Heart left ventricle (tissue), 16 donors: Measurements from ENCODE around the gene ARL13B. TPM values are rescaled to one million over a fixed set of nuclear protein-coding genes. Genes with fewer than 3 reads are reported as not detected.

Experiments
- ATAC-seq, 4 donors: fragments of 200-7000 bp; cut with Tn5 transposase; one replicate each; pipeline ENCODE4 v1.9.1; 2020 to 2022; ENCODE audit warnings: moderate library complexity in 4 of 4, mild to moderate bottlenecking in 3 of 4, moderate number of reproducible peaks in 1 of 4
- DNase-seq, 5 donors: peaks; one replicate each; pipeline ENCODE4 v3.0.0-alpha.2; 2020
- H3K27ac ChIP-seq, 12 donors: fragments of 200-600 bp; sonication (generic) in 4 of 12; one replicate each; pipeline versions ENCODE4 v1.5.0 to v1.8.0; 2016 to 2022; ENCODE audit warnings: mild to moderate bottlenecking in 2 of 12
- H3K27me3 ChIP-seq, 9 donors: fragments of 200-600 bp; sonication (generic) in 2 of 9; one replicate each; pipeline versions ENCODE4 v1.5.1 to v1.8.0; 2016 to 2022; ENCODE audit warnings: mild to moderate bottlenecking in 3 of 9
- H3K36me3 ChIP-seq, 9 donors: fragments of 200-600 bp; sonication (generic) in 2 of 9; one replicate each; pipeline versions ENCODE4 v1.5.0 to v1.8.0; 2018 to 2022; ENCODE audit warnings: mild to moderate bottlenecking in 2 of 9
- H3K4me1 ChIP-seq, 12 donors: fragments of 200-600 bp; sonication (generic) in 4 of 12; one replicate each; pipeline versions ENCODE4 v1.5.0 to v1.8.0; 2016 to 2022; ENCODE audit warnings: mild to moderate bottlenecking in 3 of 12
- H3K4me3 ChIP-seq, 12 donors: fragments of 200-600 bp; sonication (generic) in 4 of 12; one replicate each; pipeline versions ENCODE4 v1.5.0 to v1.8.0; 2017 to 2022; ENCODE audit warnings: mild to moderate bottlenecking in 9 of 12, moderate library complexity in 4 of 12
- H3K9me3 ChIP-seq, 12 donors: fragments of 200-600 bp; sonication (generic) in 4 of 12; one replicate each; pipeline versions ENCODE4 v1.5.0 to v1.8.0; 2016 to 2022; ENCODE audit warnings: mild to moderate bottlenecking in 1 of 12
- CTCF ChIP-seq, 12 donors: fragments of 200-600 bp; sonication (generic) in 4 of 12; IDR thresholded peaks; one replicate each; pipeline versions ENCODE4 v1.5.0 to v1.8.0; 2018 to 2022; ENCODE audit warnings: antibody characterized with exemption in 12 of 12, mild to moderate bottlenecking in 5 of 12
- POLR2A ChIP-seq, 2 donors: fragments of 450-650 bp; IDR thresholded peaks; one replicate each; pipeline ENCODE4 v1.6.1; 2017; ENCODE audit warnings: antibody characterized with exemption in 2 of 2, mild to moderate bottlenecking in 2 of 2, moderate library complexity in 2 of 2
- WGBS, 4 donors: extraction: QIAGEN DNeasy Blood & Tissue Kit in 2 of 4; methylation state at CpG; one replicate each; pipeline versions ENCODE4 v1.1.5 to v1.1.7; 2013 to 2018; 5-methylcytosine and 5-hydroxymethylcytosine counted together
- intact Hi-C, 10 donors: fragments of 100-400 bp; cut with DNase I; formaldehyde crosslinking; loops; one replicate each; pipeline versions ENCODE4 v1.11.1 to v1.14.2; 2022
- polyA plus RNA-seq, 2 donors: library from polyadenylated mRNA; stranded (reverse); fragments of 200-250 nt; gene quantifications; one replicate each; pipeline ENCODE4 v1.2.3, GENCODE V29; 2013
- total RNA-seq, 9 donors: library from RNA; depleted of rRNA in 2 of 9; stranded (reverse); fragments of >200 nt in 2 of 9; fragmentation: NEBNext Ultra II Directional in 3 of 9; extraction: Animal tissue kit (Norgen Biotek cat#: 25700) in 3 of 9; gene quantifications; one replicate each; pipeline versions ENCODE4 v1.1.0 to v1.2.4, GENCODE V29; 2016 to 2023
- donor health status: ischemic (EF 13 %, LVEDD 7.1; RV severe dilation, severe dysfunction).
- donor health status: healthy with polysubstance abuse.
- donor health status: DM: no; HTN: yes; CAD: no.
- donor health status: DM: no; HTN: no; CAD: no.
- donor health status: ischemic (EF 25% LVEDD 6.9; RV normal size, moderate dysfunction).
- donor health status: ischemic (EF 25% LVEDD 5.7; RV mildly dilated, moderate dysfunction).
- donor health status: healthy.
- donor health status: DM: yes; HTN: yes; CAD: no.
- donor health status: ischemic (EF 35%, LVEDD 5.7; RV mildly dilated, moderate dysfunction).
- donor health status: nonischemic (EF 11% LVEDD 7.7; RV severe dilation, severe dysfunction).
- donor health status: DM: yes; HTN: yes; CAD: no.
- donor health status: PGD.
- donor health status: ischemic (EF 29% LVEDD 5.4; RV normal size, mild dysfunction).
- donor health status: nonischemic (EF 23%, LVEDD 6.1; RV moderate dilation, normal function).

Gene ARL13B
- total and polyA plus RNA-seq, 11 donors: 1.7 to 9.0 (median 5.3) TPM

DNA sequence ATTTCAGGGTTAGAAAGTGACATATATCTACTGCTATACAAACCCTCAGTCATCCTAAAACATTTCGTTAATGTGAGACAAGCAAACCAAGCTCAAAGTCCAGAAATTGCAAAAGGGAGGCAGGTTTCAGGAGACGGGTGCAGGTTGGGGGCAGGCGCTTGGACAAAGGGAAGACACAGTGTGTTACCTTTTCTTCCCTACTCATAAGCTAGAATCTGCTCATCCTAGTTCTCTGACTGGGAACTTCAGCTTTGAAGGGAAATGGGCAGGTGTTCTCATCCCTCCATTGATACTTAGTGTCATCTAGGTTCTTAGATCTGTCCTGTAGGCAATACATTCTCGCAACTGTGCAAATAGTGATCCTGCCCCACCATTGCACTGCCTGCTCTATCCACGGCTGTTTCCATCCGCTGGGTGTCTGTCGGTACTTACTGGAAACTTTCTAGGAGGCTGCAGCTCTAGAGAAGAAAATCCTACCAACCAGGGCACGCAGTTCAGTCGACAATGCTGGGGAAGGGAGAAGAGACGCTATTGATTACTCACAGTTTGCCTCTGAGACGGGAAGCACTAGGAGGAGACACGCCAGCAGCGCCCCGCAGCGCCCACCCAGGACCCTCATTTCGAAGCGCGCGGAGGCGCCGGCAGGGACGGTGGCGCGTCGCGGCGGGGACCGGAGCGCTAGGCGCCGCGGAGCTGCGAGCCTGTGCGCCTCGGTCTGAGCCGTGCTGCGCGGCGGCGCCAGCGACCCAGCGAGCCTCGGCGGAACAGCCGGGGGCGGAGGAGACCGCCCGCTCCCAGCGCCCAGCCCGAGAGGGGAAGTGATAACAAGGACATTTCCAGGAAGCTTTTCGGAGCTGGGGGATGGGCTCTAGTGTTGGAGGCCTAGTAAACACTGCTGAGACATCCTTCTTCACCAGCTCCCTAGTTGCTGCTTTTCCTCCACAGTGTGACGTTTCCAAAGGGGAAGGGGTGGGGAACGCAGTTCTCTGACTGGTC, 6.5 kb upstream of the ARL13B start, which contains the start of gene PROS1:
Gene PROS1 (minus strand): TSS at position 766 of the 996 bp plus-strand sequence. CDS start 147 bp downstream, at position 619.
- WGBS, 4 donors: 1% methylated on average over 20 to 53 of the region's 53 CpGs
- peak in 1 of 2 donors; percentile 72 for TF ChIP-seq POLR2A (IDR thresholded peaks at IDR 0.05)
- peak in 3 of 12 donors; percentile 10 to 18 (median 16) for TF ChIP-seq CTCF (IDR thresholded peaks at IDR 0.05)
- ATAC-seq (peak; percentile 78 to 98 (median 96)), DNase-seq (peak; percentile 89 to 93 (median 92))
- Histone ChIP-seq H3K27ac (peak within 1 kb of the TSS; percentile 76 to 97 (median 90)), H3K4me1 (peaks cover 0 to 36% (median 11%) of the 10 kb centered on the region in 12 donors), H3K27me3 (no peaks in the 10 kb centered on the region), H3K9me3 (no peaks in the 10 kb centered on the region), H3K36me3 (no peaks in the 10 kb centered on the region), H3K4me3 (peak within 1 kb of the TSS; percentile 43 to 93 (median 65))
- intact Hi-C loops: loop anchor here in 1 of 10 donors (2.0 kb wide), 1 partner anchor 65 kb away; no protein-coding TSS in a partner anchor

DNA sequence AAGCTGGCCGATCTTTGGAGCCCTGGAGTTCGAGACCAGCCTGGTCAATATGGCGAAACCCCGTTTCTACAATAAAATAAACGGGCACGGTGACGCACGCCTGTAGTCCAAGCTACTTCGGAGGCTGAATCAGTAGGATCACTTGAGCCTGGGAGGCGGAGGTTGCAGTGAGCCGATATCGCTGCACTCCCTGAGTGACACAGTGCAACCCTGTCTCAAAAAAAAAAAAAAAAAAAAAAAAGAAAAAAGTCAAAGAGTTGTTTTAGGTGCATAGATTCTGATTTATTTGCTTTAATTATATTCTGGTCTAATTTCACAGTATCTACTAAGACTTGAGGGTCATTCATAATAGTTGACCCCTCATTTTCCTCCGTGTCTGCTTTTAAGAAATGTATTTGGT, 1.7 kb downstream of the ARL13B start:
- no peaks in the 10 kb centered on the region for H3K27me3 ChIP-seq
- no peaks in the 10 kb centered on the region for H3K9me3 ChIP-seq
- TF ChIP-seq POLR2A (IDR thresholded peaks at IDR 0.05) (no peak), CTCF (IDR thresholded peaks at IDR 0.05) (no peak)
- H3K36me3 ChIP-seq: no peaks in the 10 kb centered on the region
- ATAC-seq (no peak), DNase-seq (no peak)
- H3K4me3 ChIP-seq: no peak overlapping the region
- H3K27ac ChIP-seq: no peak overlapping the region
- intact Hi-C loops: no loop called here
- WGBS, 4 donors: 95 to 97% (median 96%) methylated on average over 13 of the region's 13 CpGs
- H3K4me1 ChIP-seq: peaks cover 0 to 15% (median 10%) of the 10 kb centered on the region in 12 donors

GRCh38 chr3:93983408-93983807, 3.5 kb downstream of the ARL13B start:
- WGBS, 4 donors: 91 to 97% (median 95%) methylated on average over 3 of the region's 3 CpGs

More at GRCh38 chr3:93983408-93983807, 3.5 kb downstream of the ARL13B start:
- H3K4me1 ChIP-seq: peaks cover 0 to 22% (median 10%) of the 10 kb centered on the region in 12 donors
- TF ChIP-seq CTCF (IDR thresholded peaks at IDR 0.05): no peak
- intact Hi-C loops: no loop called here
- DNase-seq (no peak), ATAC-seq (no peak)
- no peak overlapping the region for H3K27ac ChIP-seq
- no peaks in the 10 kb centered on the region for H3K9me3 ChIP-seq
- no peaks in the 10 kb centered on the region for H3K36me3 ChIP-seq
- H3K27me3 ChIP-seq: no peaks in the 10 kb centered on the region
- H3K4me3 ChIP-seq: no peak overlapping the region
